HG02798 (cell line): Measurements from ENCODE around the gene SPOPL.
"Not testable (repeated sequence)": the region's sequence is repeated elsewhere in the genome, so short reads cannot be mapped to it uniquely, and the experiment has no call there.

Experiments used
- ATAC-seq: cut with Tn5 transposase; IDR thresholded peaks from one replicate; pipeline ENCODE4 v1.9.1; 2021; ENCODE audit warnings: mild to moderate bottlenecking; ENCODE audit not compliant: unreplicated experiment, poor library complexity

SPOPL gene

GRCh38 chr2:138501425-138502254 is at the start of gene SPOPL:
Gene SPOPL (plus strand): TSS chr2:138501770. CDS start chr2:138550217, 48,447 bp downstream.
- peak; percentile 86 for ATAC-seq

GRCh38 chr2:138452324-138452723 is 49.2 kb upstream of the SPOPL start:
- no peak for ATAC-seq

DNA sequence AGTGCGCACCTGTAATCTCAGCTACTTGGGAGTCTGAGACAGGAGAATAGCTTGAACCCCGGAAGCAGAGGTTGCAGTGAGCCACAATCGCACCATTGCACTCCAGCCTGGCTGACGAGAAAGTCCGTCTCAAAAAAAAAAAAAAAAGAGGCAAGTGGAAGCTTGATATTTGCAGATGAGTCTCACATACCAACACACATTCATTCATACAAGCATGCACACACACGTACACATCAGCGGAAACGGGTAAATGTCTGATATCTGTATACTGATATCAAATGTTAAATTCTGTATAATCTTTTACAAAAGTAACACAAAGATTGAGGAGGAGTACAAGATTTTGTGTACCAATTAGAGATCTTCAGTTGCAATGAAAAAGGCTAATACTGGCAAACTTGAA is 47.8 kb upstream of the SPOPL start:
- no peak for ATAC-seq

GRCh38 chr2:138454761-138455160 is 46.8 kb upstream of the SPOPL start:
- no peak for ATAC-seq

GRCh38 chr2:138455275-138455674 is 46.3 kb upstream of the SPOPL start:
- ATAC-seq = no peak

- no peak for ATAC-seq
These were observed 45.9 kb upstream of the SPOPL start for GRCh38 chr2:138455691-138456090.

- ATAC-seq = not testable (repeated sequence)
These were observed 38.9 kb upstream of the SPOPL start for GRCh38 chr2:138462689-138463088.

DNA sequence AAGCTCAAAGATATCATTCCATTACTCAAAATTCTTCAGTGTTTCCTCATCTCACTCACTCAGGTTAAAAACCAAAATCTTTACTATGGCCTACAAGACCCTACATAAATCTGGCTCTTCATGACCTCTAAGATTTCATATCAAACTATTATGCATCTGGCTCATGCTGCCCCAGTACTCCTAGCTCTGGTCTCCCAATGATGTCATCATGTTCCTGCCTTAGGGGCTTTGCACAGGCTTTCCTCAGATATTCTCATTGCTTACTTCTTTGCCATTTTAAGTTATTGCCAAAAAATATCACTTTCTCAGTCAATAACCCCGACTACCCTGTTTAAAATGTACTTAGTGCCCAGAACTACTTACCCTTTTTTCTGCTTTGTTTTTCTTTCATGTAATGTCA is 33.0 kb upstream of the SPOPL start:
- no peak for ATAC-seq

DNA sequence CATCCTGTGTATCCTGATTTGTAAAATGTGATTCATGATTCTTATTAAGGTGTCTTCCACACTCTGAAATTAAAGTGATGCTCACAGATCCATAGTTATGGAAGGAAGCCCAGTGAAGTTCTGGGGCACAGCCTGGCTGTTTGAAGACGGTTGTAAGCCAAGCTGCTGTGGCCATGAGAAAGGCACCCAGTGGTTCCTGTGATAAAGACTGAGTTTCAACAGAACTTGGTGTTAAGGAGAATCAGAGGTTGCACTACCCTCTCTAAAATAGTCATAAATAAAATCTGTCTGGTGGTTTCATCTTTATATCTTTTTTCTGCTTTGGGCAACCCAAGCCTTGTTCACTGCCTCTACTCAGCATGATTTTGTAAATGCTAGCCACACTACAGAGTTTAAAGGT is 32.2 kb upstream of the SPOPL start:
- no peak for ATAC-seq

DNA sequence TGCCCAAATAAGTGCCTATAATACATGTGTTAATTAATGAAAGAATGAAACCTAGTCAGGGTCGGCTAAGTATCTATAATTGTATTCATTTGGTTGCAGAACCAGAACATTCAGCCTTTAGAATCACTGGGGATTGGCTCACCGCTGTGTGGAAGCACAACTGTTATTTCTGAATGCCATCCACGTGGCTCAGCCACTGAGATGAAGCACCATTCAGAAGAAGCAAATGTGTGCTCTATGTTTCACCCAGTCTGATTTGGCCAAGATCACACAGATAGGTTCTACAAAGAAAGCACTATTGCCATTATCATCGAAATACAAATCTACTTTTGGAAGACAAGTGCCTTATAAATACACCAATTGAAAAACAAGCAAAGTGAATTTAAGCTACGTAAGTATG is 30.6 kb upstream of the SPOPL start:
- ATAC-seq = no peak

- ATAC-seq = no peak
These were observed 27.3 kb upstream of the SPOPL start for GRCh38 chr2:138474100-138474825.

DNA sequence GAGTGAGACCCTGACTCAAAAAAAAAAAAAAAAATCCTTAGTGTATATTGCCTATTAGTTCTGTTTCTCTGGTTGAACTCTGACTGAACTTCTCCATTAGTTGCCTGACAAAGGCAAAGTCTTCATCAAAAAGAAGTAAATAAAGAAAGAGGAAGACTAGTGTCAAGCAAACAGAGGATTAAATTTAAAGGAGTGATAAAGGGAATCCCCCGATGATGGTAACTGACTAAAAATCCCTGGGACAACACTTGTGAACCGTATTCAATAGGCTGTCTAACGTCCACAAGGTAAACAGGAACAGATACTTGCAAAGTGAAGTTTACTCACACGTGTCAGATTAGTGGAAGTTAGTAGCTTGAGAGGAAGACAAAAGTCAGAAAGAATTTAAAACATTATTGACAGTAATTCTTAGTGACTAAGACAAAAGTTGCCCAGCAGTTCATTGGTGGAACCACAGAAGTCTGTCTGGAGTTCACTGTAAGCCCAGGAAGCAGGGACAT is 26.2 kb upstream of the SPOPL start:
- ATAC-seq = peak; percentile 85

DNA sequence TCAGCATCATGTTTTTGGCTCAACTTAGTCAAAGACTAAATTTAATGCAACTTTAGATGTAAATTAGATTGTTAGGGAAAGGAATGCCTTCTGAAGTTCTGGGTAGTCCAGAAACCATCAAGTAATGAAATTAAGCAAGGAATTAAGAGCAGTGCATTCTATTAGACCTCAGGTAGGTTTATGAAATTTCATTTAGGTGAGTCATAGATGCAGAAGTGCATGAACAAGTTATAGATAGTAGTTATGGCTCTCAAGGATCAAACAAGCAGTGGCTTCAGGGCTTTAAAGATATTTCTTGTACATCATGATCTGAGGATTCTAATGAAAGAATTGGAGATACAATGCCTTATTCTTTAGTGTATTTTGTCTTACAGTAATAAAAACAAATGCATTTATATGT is 25.4 kb upstream of the SPOPL start:
- no peak for ATAC-seq

GRCh38 chr2:138476940-138477339 is 24.6 kb upstream of the SPOPL start:
- peak; percentile 51 for ATAC-seq

- ATAC-seq = not testable (repeated sequence)
These were observed 18.8 kb upstream of the SPOPL start for GRCh38 chr2:138482796-138483195.

- no peak for ATAC-seq
These were observed 16.6 kb upstream of the SPOPL start for GRCh38 chr2:138485019-138485418.

- no peak for ATAC-seq
These were observed 15.0 kb upstream of the SPOPL start for GRCh38 chr2:138486363-138487198.

GRCh38 chr2:138490673-138491494 is 10.7 kb upstream of the SPOPL start:
- ATAC-seq = no peak

GRCh38 chr2:138491495-138491862 is 10.1 kb upstream of the SPOPL start:
- no peak for ATAC-seq

- ATAC-seq = no peak
These were observed 9.4 kb upstream of the SPOPL start for GRCh38 chr2:138492160-138492559.
